SK-N-SH (cell line): Measurements from ENCODE around the gene B4GALT1. TPM values are rescaled to one million over a fixed set of nuclear protein-coding genes. Genes with fewer than 3 reads are reported as not detected.

Source experiments
- CTCF ChIA-PET: fragments of 300-600, 350-600 bp; formaldehyde crosslinking; extraction: SDS; loops from one replicate; lab custom pipeline; 2021; lab: Yijun Ruan, JAX
- POLR2A ChIA-PET: fragments of 350-600 bp; sonication (Branson Sonifier 250); formaldehyde crosslinking; extraction: SDS; loops from one replicate; lab custom pipeline; 2020; ENCODE audit warnings: antibody characterized with exemption, inconsistent platforms; lab: Yijun Ruan, JAX
- DNase-seq: peaks from one replicate; pipeline ENCODE4 v3.0.0; 2012
- H2AFZ ChIP-seq: fragments of 200-600 bp; sonication (generic); 2 replicates; pipeline ENCODE4 v1.8.1; 2016; ENCODE audit warnings: antibody characterized with exemption, mild to moderate bottlenecking, low read depth
- H3F3A ChIP-seq: fragments of 200-600 bp; sonication (generic); replicated peaks from 2 replicates; pipeline ENCODE3; 2016; ENCODE audit warnings: antibody characterized with exemption, mild to moderate bottlenecking; ENCODE audit not compliant: insufficient read depth
- H3K27ac ChIP-seq, 2 experiments: fragments of 200-500 bp in 1 of 2; fragments of 200-600 bp in 1 of 2; sonication (Bioruptor generic) in 1 of 2; sonication (generic), shearing (Covaris generic) in 1 of 2; 2 replicates each; pipeline versions ENCODE4 v1.5.1 to v1.6.1; 2014 to 2016; ENCODE audit warnings: low read depth in 2 of 2, inconsistent platforms in 1 of 2, low read length in 1 of 2, mild to moderate bottlenecking in 1 of 2, mixed read lengths in 1 of 2
- H3K27me3 ChIP-seq: fragments of 200-600 bp; sonication (generic), shearing (Covaris generic); 2 replicates; pipeline ENCODE4 v1.6.1; 2016; ENCODE audit warnings: mixed run types; ENCODE audit not compliant: insufficient read depth
- H3K36me3 ChIP-seq, 2 experiments: fragments of 200-500 bp in 1 of 2; fragments of 200-600 bp in 1 of 2; sonication (Bioruptor generic) in 1 of 2; sonication (generic) in 1 of 2; replicated peaks in 1 of 2; 2 replicates each; pipeline versions ENCODE3 to v1.5.1; 2014 to 2016; ENCODE audit warnings: low read length in 1 of 2, mild to moderate bottlenecking in 1 of 2; ENCODE audit not compliant: insufficient read depth in 2 of 2, control insufficient read depth in 1 of 2
- H3K4me1 ChIP-seq, 2 experiments: fragments of 200-500 bp in 1 of 2; fragments of 200-600 bp in 1 of 2; sonication (Bioruptor generic) in 1 of 2; sonication (generic), shearing (Covaris generic) in 1 of 2; 2 replicates each; pipeline versions ENCODE4 v1.5.1 to v1.6.1; 2014 to 2016; ENCODE audit warnings: low read depth in 1 of 2, low read length in 1 of 2, mixed run types in 1 of 2; ENCODE audit not compliant: insufficient read depth in 2 of 2, control insufficient read depth in 1 of 2
- H3K4me2 ChIP-seq: fragments of 200-600 bp; sonication (generic), shearing (Covaris generic); 2 replicates; pipeline ENCODE4 v1.6.1; 2017; ENCODE audit warnings: mixed run types
- H3K4me3 ChIP-seq, 2 experiments: fragments of 200-500 bp in 1 of 2; fragments of 200-600 bp in 1 of 2; sonication (Bioruptor generic) in 1 of 2; sonication (generic), shearing (Covaris generic) in 1 of 2; 2 replicates each; pipeline versions ENCODE4 v1.5.1 to v1.8.1; 2014 to 2016; ENCODE audit warnings: low read depth in 2 of 2, inconsistent platforms in 1 of 2, low read length in 1 of 2, mild to moderate bottlenecking in 1 of 2, mixed read lengths in 1 of 2, moderate library complexity in 1 of 2
- H3K79me2 ChIP-seq: fragments of 200-600 bp; sonication (generic); 2 replicates; pipeline ENCODE4 v1.8.1; 2017; ENCODE audit warnings: mild to moderate bottlenecking; ENCODE audit not compliant: insufficient read depth
- H3K9ac ChIP-seq: fragments of 200-600 bp; sonication (generic); 2 replicates; pipeline ENCODE4 v1.6.1; 2017; ENCODE audit warnings: mixed run types
- H3K9me2 ChIP-seq: fragments of 200-600 bp; sonication (generic); 2 replicates; pipeline ENCODE4 v1.6.1; 2017; ENCODE audit warnings: mixed run types
- H3K9me3 ChIP-seq: fragments of 200-600 bp; sonication (generic); 2 replicates; pipeline ENCODE4 v1.6.1; 2017; ENCODE audit warnings: mixed run types, mild to moderate bottlenecking, moderate library complexity
- H4K20me1 ChIP-seq: fragments of 200-600 bp; sonication (generic); 2 replicates; pipeline ENCODE4 v1.6.1; 2017; ENCODE audit warnings: mild to moderate bottlenecking, mixed run types; ENCODE audit not compliant: insufficient read depth
- CHD2 ChIP-seq: fragments of 150-350 bp; IDR thresholded peaks from 2 replicates; pipeline ENCODE4 v1.6.1; 2018; ENCODE audit warnings: low read length; ENCODE audit not compliant: partially characterized antibody
- EP300 ChIP-seq, 2 experiments: IDR thresholded peaks; 2 replicates each; pipeline versions ENCODE4 v1.4.0 to v1.6.1; 2012; ENCODE audit warnings: borderline replicate concordance in 1 of 2, low read depth in 1 of 2, low read length in 1 of 2
- FOXM1 ChIP-seq: IDR thresholded peaks from 2 replicates; pipeline ENCODE4 v1.4.0; 2012; ENCODE audit warnings: low read depth, mild to moderate bottlenecking
- GABPA ChIP-seq: IDR thresholded peaks from 2 replicates; pipeline ENCODE4 v1.4.0; 2012; ENCODE audit warnings: low read depth, mild to moderate bottlenecking
- GATA2 ChIP-seq: sonication (generic); formaldehyde crosslinking; IDR thresholded peaks from 2 replicates; pipeline ENCODE4 v1.5.0; 2020; ENCODE audit warnings: mild to moderate bottlenecking, missing genetic modification reagents
- MXI1 ChIP-seq: IDR thresholded peaks from 2 replicates; pipeline ENCODE4 v1.6.1; 2012; ENCODE audit warnings: mild to moderate bottlenecking, low read depth, low read length, improper control_type of control experiment
- RXRA ChIP-seq: IDR thresholded peaks from 2 replicates; pipeline ENCODE4 v1.4.0; 2012; ENCODE audit warnings: low read depth, mild to moderate bottlenecking, borderline replicate concordance
- SIN3A ChIP-seq: IDR thresholded peaks from 2 replicates; pipeline ENCODE4 v1.6.1; 2012; ENCODE audit warnings: low read depth, mild to moderate bottlenecking, low read length, moderate library complexity, borderline replicate concordance
- SMC3 ChIP-seq: IDR thresholded peaks from 2 replicates; pipeline ENCODE4 v1.6.1; 2012; ENCODE audit warnings: low read depth, low read length, improper control_type of control experiment
- USF2 ChIP-seq: fragments of 150-350 bp; IDR thresholded peaks from 2 replicates; pipeline ENCODE4 v1.6.1; 2017; ENCODE audit warnings: antibody characterized with exemption, low read length, low read depth, borderline replicate concordance
- whole genome bisulfite sequencing: methylation state at CpG from one replicate; pipeline ENCODE4 v1.1.6; 2017; ENCODE audit warnings: low lambda C conversion rate; 5-methylcytosine and 5-hydroxymethylcytosine counted together
- polyA plus RNA-seq, 3 experiments: library from polyadenylated mRNA; depleted of rRNA; stranded (reverse); fragments of >200 nt; gene quantifications; 2 replicates each; pipeline ENCODE4 v1.2.3, GENCODE V29; 2012
- TF ChIP-seq, protein P1 (sequence below): IDR thresholded peaks from 2 replicates; pipeline ENCODE4 v1.4.0; 2012; ENCODE audit warnings: low read depth, borderline replicate concordance
- TF ChIP-seq, protein P2 (sequence below): fragments of 200-600 bp; sonication (generic); IDR thresholded peaks from 2 replicates; pipeline ENCODE4 v1.6.1; 2017; ENCODE audit warnings: antibody characterized with exemption, mild to moderate bottlenecking, moderate library complexity
- TF ChIP-seq, protein P3 (sequence below): IDR thresholded peaks from 2 replicates; pipeline ENCODE4 v1.6.1; 2012; ENCODE audit warnings: mild to moderate bottlenecking, low read depth, low read length, moderate library complexity

Gene B4GALT1
- polyA plus RNA-seq, 1 of the 3 experiments (the other 2 are of a cell fraction), result 36.2 TPM

DNA sequence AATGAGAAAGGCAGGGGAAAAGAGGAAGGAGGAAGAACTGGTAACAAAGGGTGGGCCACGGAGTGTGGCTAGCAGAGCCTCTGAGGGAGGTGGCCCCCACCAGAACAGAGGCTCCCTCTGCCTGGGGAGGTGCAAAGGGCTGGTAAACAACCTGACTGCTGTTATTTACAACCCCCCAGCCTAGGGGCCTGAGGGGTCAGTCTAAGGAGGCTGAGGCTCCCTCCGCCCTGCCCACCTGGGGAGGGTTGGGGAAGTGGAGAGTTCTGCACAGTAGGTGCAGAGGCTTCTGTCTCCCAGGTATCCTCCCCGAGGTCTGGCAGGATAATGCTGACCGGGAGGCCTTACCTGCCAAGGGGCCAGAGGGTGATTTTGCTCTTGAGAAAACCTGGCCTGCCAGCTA, 55.0 kb downstream of the B4GALT1 start:
- TF ChIP-seq RXRA (no peak), EP300 (IDR thresholded peaks at IDR 0.05; ENCODE audit: borderline replicate concordance in 1 of 2, low read depth in 1 of 2, low read length in 1 of 2) (no peak), CHD2 (no peak), GATA2 (CRISPR knock-in tag) (no peak), USF2 (no peak), SMC3 (no peak), GABPA (no peak), FOXM1 (no peak), MXI1 (no peak), SIN3A (no peak)
- TF ChIP-seq, protein P1, sequence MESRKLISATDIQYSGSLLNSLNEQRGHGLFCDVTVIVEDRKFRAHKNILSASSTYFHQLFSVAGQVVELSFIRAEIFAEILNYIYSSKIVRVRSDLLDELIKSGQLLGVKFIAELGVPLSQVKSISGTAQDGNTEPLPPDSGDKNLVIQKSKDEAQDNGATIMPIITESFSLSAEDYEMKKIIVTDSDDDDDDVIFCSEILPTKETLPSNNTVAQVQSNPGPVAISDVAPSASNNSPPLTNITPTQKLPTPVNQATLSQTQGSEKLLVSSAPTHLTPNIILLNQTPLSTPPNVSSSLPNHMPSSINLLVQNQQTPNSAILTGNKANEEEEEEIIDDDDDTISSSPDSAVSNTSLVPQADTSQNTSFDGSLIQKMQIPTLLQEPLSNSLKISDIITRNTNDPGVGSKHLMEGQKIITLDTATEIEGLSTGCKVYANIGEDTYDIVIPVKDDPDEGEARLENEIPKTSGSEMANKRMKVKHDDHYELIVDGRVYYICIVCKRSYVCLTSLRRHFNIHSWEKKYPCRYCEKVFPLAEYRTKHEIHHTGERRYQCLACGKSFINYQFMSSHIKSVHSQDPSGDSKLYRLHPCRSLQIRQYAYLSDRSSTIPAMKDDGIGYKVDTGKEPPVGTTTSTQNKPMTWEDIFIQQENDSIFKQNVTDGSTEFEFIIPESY, result no peak
- TF ChIP-seq, protein P2, sequence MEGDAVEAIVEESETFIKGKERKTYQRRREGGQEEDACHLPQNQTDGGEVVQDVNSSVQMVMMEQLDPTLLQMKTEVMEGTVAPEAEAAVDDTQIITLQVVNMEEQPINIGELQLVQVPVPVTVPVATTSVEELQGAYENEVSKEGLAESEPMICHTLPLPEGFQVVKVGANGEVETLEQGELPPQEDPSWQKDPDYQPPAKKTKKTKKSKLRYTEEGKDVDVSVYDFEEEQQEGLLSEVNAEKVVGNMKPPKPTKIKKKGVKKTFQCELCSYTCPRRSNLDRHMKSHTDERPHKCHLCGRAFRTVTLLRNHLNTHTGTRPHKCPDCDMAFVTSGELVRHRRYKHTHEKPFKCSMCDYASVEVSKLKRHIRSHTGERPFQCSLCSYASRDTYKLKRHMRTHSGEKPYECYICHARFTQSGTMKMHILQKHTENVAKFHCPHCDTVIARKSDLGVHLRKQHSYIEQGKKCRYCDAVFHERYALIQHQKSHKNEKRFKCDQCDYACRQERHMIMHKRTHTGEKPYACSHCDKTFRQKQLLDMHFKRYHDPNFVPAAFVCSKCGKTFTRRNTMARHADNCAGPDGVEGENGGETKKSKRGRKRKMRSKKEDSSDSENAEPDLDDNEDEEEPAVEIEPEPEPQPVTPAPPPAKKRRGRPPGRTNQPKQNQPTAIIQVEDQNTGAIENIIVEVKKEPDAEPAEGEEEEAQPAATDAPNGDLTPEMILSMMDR, result no peak
- TF ChIP-seq, protein P3, sequence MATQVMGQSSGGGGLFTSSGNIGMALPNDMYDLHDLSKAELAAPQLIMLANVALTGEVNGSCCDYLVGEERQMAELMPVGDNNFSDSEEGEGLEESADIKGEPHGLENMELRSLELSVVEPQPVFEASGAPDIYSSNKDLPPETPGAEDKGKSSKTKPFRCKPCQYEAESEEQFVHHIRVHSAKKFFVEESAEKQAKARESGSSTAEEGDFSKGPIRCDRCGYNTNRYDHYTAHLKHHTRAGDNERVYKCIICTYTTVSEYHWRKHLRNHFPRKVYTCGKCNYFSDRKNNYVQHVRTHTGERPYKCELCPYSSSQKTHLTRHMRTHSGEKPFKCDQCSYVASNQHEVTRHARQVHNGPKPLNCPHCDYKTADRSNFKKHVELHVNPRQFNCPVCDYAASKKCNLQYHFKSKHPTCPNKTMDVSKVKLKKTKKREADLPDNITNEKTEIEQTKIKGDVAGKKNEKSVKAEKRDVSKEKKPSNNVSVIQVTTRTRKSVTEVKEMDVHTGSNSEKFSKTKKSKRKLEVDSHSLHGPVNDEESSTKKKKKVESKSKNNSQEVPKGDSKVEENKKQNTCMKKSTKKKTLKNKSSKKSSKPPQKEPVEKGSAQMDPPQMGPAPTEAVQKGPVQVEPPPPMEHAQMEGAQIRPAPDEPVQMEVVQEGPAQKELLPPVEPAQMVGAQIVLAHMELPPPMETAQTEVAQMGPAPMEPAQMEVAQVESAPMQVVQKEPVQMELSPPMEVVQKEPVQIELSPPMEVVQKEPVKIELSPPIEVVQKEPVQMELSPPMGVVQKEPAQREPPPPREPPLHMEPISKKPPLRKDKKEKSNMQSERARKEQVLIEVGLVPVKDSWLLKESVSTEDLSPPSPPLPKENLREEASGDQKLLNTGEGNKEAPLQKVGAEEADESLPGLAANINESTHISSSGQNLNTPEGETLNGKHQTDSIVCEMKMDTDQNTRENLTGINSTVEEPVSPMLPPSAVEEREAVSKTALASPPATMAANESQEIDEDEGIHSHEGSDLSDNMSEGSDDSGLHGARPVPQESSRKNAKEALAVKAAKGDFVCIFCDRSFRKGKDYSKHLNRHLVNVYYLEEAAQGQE, result no peak
- TF ChIP-seq, all 33 proteins: peak for 0
- POLR2A ChIA-PET, result no interaction called here
- H3F3A ChIP-seq, result peaks cover 5% of the 10 kb centered on the region
- H3K36me3 ChIP-seq, result peaks cover 16 to 26% of the 10 kb centered on the region in 2 experiments
- peaks cover 8 to 10% of the 10 kb centered on the region in 2 experiments; a peak in 3 of 4 replicates for H3K4me1 ChIP-seq
- H3K4me3 ChIP-seq, result no peak overlapping the region
- DNase-seq, result no peak
- CTCF ChIA-PET, result no interaction called here
- 94% methylated on average over 1 of the region's 4 CpGs for WGBS
- H4K20me1 ChIP-seq, result no peaks in the 10 kb centered on the region
- no peaks in the 10 kb centered on the region for H3K9me3 ChIP-seq
- no peak overlapping the region for H3K9ac ChIP-seq
- H3K9me2 ChIP-seq, result no peaks in the 10 kb centered on the region
- H3K27me3 ChIP-seq, result no peaks in the 10 kb centered on the region
- no peak overlapping the region for H3K4me2 ChIP-seq
- no peaks in the 10 kb centered on the region for H3K79me2 ChIP-seq
- H3K27ac ChIP-seq, result no peak overlapping the region
- H2AFZ ChIP-seq, result no peak overlapping the region
